HG02840 (cell line): ENCODE data around the gene FCRLB.
"Not testable (repeated sequence)": the region's sequence is repeated elsewhere in the genome, so short reads cannot be mapped to it uniquely, and the experiment has no call there.

Source experiments
- ATAC-seq: cut with Tn5 transposase; IDR thresholded peaks from one replicate; pipeline ENCODE4 v1.9.1; 2021; ENCODE audit warnings: mild to moderate bottlenecking, moderate library complexity, moderate number of reproducible peaks; ENCODE audit not compliant: unreplicated experiment, low FRiP score

FCRLB gene

GRCh38 chr1:161738627-161739287 lies 17.4 kb downstream of the FCRLB start:
- ATAC-seq: peak; percentile 58

GRCh38 chr1:161739865-161740566 lies 18.7 kb downstream of the FCRLB start:
- no peak for ATAC-seq

GRCh38 chr1:161740921-161741320 lies 19.6 kb downstream of the FCRLB start:
- no peak for ATAC-seq

GRCh38 chr1:161743231-161743630 lies 21.9 kb downstream of the FCRLB start:
- ATAC-seq: no peak

GRCh38 chr1:161747801-161748200 lies 26.5 kb downstream of the FCRLB start:
- ATAC-seq: no peak

GRCh38 chr1:161749509-161750407 lies 28.4 kb downstream of the FCRLB start, which contains the start of gene DUSP12:
Gene DUSP12 (plus strand): TSS chr1:161749786. CDS start chr1:161749802, 16 bp downstream.
- ATAC-seq: peak; percentile 97

DNA sequence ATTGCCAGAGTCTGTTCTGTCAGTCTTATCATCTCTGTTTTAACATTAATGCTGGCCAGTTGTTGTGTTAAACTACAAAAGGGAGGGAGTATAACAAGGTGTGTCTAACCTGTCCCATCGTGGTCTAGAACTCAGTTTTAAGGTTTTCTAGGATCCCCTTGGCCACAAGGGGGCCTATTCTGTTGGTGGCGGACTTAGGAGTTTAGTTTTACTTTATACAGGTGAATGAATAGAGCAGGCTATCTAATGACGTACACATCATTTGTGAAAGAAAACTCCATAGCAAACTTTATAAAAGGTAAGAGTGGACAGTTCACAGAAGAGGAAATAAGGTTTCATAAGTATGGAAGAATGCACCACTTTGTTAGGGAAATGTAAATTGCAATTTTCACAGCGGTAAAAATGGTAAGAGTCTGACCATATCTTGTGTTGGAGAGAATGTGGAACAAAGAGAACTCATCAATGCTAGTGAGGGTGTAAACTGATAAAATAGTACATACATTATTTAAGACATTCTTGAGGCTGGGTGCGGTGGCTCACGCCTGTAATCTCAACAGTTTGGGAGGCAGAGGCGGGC lies 42.3 kb downstream of the FCRLB start:
- ATAC-seq: no peak

- no peak for ATAC-seq
Measured at GRCh38 chr1:161766102-161766981, 45.0 kb downstream of the FCRLB start, which contains the start of gene ATF6. Gene ATF6 (plus strand): TSS chr1:161766320. CDS start chr1:161766361, 41 bp downstream.

- ATAC-seq: no peak
Measured at GRCh38 chr1:161768461-161768860, 47.1 kb downstream of the FCRLB start.

DNA sequence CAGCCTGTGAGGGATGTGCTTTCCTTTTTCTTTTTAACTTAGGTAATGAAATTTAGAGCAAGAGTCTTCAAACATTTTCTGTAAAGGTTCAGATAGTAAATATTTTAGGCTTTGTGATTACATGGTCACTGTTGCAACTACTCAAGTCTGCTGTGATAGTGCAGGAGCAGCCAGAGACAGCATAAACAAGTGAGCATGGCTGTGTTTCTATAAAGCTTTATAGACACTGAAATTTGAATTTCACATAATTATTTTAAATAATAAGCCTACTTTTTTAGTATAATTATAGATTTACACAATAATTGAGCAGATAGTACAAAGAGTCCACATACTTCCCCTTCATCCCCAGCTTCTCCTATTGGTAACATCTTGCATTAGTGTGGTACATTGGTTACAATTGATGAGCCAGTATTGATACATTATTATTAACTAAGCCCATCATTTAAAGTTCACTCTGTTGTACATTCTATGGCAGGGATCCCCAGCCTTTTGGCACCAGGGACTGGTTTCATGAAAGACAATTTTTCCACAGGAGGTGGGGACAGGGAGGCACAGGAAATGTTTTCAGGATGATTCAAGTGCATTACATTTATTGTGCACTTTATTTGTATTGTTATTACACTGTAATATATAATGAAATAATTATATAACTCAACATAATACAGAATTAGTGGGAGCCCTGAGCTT lies 47.8 kb downstream of the FCRLB start:
- ATAC-seq: no peak

GRCh38 chr1:161769673-161770045 lies 48.3 kb downstream of the FCRLB start:
- ATAC-seq: not testable (repeated sequence)

DNA sequence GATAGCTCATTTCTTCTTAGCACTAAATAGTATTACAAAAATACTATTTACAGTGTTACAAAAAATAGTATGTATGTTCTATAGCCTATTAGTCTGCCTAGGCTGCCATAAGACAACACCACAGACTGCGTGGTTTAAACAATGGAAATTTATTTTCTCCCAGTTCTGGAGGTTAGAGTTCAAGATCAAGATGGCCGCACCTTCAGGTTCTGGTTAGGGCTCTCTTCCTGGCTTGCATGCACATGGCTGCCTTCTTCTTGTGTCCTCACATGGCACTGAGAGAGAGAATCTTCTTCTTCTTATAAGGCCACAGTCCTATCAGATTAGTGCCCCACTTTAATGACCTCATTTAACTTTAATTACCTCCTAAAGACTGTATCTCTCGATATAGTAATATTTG lies 48.9 kb downstream of the FCRLB start:
- no peak for ATAC-seq

DNA sequence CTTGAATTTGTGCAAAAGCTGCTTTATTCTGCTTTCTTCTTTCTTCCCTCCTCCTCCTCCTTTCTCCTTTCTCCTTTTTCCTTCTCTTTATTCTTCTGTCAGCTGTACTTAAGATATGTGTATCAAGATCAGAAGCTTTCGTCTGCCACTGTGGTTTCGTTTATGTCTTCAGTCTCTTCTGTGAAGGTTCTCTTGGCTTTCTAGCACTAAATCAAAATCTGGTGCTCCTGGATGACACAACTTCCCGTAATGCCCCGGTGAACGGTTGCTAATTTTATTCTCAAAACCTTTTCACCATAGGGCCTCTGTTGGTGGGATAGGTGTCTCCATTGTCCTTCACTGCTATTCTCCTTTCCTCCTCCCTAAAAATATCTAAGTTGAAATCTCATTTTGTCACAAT lies 49.8 kb downstream of the FCRLB start:
- ATAC-seq: no peak

DNA sequence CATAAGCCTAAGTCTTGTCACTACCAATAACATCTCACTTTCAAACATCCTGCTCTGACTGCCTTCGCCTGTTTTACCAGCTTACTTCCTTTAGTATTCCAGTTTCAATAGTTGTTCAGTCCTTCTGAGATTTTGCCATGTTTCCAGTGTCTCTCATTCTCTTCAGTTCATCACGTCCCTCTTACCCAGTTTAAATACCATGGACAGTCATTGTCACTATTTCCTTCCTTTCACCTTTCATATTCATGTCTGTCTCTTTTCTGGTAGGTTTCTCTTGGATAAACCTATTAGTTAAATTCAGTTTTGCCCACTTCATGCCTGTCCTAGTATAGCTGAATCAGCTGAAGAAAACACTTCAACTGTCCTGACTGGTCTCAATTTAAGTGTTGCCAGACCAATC lies 50.6 kb downstream of the FCRLB start:
- ATAC-seq: no peak

GRCh38 chr1:161772397-161772796 lies 51.1 kb downstream of the FCRLB start:
- no peak for ATAC-seq

DNA sequence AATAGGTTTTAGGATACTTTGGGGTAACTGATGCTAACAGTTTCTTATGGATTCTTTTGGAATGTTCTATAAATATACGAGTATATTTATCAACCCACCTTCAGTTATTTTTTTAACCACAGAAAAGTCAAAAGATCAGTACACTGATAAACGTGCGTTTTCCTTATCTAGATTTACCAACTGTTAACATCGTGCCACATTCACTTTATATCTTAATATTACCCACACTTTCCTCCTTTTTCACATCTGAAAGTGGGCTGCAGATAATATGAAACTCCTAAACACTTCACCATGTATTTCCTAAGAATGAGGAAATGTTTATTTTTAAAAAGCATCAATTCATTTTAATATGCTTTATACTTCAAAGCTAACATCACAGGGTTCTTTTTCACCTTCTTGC lies 52.4 kb downstream of the FCRLB start:
- ATAC-seq: no peak

DNA sequence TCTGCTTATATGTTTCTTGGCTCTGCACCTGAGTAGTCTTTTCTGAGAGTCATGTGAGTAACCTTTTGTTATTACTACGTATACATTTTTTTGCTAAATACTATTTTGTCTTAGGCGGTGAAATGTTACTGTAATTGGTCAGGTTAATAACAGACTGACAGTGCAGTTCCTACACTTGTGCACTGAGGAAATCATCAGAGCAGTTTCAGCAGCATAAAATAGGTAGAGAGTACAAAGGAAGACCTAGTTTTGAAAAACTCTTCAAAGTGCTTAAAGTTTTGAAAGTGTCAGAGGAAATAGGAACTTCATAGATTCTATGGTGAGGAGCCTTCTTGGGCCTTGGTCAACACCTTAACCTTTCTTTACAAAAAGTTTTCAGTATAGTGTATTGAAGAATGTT lies 55.9 kb downstream of the FCRLB start:
- no peak for ATAC-seq
